SK-N-SH treated with all-trans-retinoic acid at 6 μM for 48 hours (cell line): ENCODE data around the gene SYTL3.

Experiments used
- ARNTL ChIP-seq: fragments of 450-650 bp; formaldehyde crosslinking; IDR thresholded peaks from 2 replicates; pipeline ENCODE4 v1.5.0; 2020; ENCODE audit warnings: low read depth, mild to moderate bottlenecking, moderate library complexity, borderline replicate concordance
- BACH2 ChIP-seq: fragments of 250-450 bp; sonication (Bioruptor Pico); IDR thresholded peaks from 2 replicates; pipeline ENCODE4 v1.9.0; 2021; ENCODE audit warnings: mild to moderate bottlenecking, borderline replicate concordance
- PPARA ChIP-seq: fragments of 250-450 bp; sonication (Bioruptor Pico); IDR thresholded peaks from 2 replicates; pipeline ENCODE4 v1.5.0; 2020; ENCODE audit warnings: mild to moderate bottlenecking, borderline replicate concordance
- RARB ChIP-seq: fragments of 250-450 bp; sonication (Bioruptor Pico); IDR thresholded peaks from 2 replicates; pipeline ENCODE4 v1.8.0; 2021; ENCODE audit warnings: mild to moderate bottlenecking, moderate library complexity
- TCF4 ChIP-seq: fragments of 250-450 bp; sonication (Bioruptor Pico); IDR thresholded peaks from 2 replicates; pipeline ENCODE4 v1.8.0; 2021; ENCODE audit warnings: mild to moderate bottlenecking, moderate library complexity, borderline replicate concordance
- TOX ChIP-seq: fragments of 250-450 bp; sonication (Bioruptor Pico); IDR thresholded peaks from 2 replicates; pipeline ENCODE4 v1.8.0; 2021; ENCODE audit warnings: mild to moderate bottlenecking, moderate library complexity, borderline replicate concordance
- ZNF565 ChIP-seq: fragments of 450-650 bp; formaldehyde crosslinking; conservative IDR thresholded peaks from 2 replicates; pipeline ENCODE4 v1.5.0; 2020; ENCODE audit warnings: low read depth, mild to moderate bottlenecking, moderate library complexity
- ZNF8 ChIP-seq: fragments of 450-650 bp; formaldehyde crosslinking; IDR thresholded peaks from 2 replicates; pipeline ENCODE4 v1.5.0; 2020; ENCODE audit warnings: mild to moderate bottlenecking, moderate library complexity
- TF ChIP-seq, protein P1 (sequence below): fragments of 250-450 bp; sonication (Bioruptor Pico); IDR thresholded peaks from 2 replicates; pipeline ENCODE4 v1.5.1; 2021; ENCODE audit warnings: mild to moderate bottlenecking, moderate library complexity
- TF ChIP-seq, protein P2 (sequence below): fragments of 250-450 bp; sonication (Bioruptor Pico); IDR thresholded peaks from 2 replicates; pipeline ENCODE4 v1.8.0; 2020; ENCODE audit warnings: mild to moderate bottlenecking, moderate library complexity, borderline replicate concordance
- TF ChIP-seq, protein P3 (sequence below): fragments of 250-450 bp; sonication (Bioruptor Pico); IDR thresholded peaks from 2 replicates; pipeline ENCODE4 v1.5.1; 2020; ENCODE audit warnings: low read depth, mild to moderate bottlenecking, moderate library complexity

DNA sequence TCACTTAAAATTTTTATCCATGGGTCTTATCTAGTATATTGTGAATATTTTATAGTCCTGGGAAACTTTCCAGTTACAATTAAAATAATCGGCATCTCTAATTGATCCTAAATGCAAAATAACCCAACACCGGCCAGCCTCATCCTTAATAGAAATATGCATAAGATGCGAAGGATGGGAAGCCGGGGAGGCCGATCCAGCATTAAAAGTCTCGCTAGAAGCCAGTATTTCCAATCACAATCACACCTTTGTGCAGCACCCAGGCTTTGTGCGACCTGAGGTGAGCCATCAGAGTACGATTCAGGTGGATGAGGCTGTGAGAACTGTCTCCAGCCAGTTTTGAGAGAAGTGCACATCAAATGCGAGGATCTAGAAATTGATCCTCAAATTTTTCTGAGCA lies 104.0 kb downstream of the SYTL3 start:
- no peak for TF ChIP-seq BACH2 (CRISPR knock-in tag)
- TF ChIP-seq, protein P1, sequence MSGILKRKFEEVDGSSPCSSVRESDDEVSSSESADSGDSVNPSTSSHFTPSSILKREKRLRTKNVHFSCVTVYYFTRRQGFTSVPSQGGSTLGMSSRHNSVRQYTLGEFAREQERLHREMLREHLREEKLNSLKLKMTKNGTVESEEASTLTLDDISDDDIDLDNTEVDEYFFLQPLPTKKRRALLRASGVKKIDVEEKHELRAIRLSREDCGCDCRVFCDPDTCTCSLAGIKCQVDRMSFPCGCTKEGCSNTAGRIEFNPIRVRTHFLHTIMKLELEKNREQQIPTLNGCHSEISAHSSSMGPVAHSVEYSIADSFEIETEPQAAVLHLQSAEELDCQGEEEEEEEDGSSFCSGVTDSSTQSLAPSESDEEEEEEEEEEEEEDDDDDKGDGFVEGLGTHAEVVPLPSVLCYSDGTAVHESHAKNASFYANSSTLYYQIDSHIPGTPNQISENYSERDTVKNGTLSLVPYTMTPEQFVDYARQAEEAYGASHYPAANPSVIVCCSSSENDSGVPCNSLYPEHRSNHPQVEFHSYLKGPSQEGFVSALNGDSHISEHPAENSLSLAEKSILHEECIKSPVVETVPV (CRISPR knock-in tag) = no peak
- TF ChIP-seq ZNF565 = no peak
- TF ChIP-seq, protein P2, sequence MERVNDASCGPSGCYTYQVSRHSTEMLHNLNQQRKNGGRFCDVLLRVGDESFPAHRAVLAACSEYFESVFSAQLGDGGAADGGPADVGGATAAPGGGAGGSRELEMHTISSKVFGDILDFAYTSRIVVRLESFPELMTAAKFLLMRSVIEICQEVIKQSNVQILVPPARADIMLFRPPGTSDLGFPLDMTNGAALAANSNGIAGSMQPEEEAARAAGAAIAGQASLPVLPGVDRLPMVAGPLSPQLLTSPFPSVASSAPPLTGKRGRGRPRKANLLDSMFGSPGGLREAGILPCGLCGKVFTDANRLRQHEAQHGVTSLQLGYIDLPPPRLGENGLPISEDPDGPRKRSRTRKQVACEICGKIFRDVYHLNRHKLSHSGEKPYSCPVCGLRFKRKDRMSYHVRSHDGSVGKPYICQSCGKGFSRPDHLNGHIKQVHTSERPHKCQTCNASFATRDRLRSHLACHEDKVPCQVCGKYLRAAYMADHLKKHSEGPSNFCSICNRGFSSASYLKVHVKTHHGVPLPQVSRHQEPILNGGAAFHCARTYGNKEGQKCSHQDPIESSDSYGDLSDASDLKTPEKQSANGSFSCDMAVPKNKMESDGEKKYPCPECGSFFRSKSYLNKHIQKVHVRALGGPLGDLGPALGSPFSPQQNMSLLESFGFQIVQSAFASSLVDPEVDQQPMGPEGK = no peak
- no peak for TF ChIP-seq ZNF8
- TF ChIP-seq TOX (CRISPR knock-in tag) = no peak
- TF ChIP-seq PPARA (CRISPR knock-in tag) = no peak
- TF ChIP-seq ARNTL = no peak
- TF ChIP-seq, protein P3, sequence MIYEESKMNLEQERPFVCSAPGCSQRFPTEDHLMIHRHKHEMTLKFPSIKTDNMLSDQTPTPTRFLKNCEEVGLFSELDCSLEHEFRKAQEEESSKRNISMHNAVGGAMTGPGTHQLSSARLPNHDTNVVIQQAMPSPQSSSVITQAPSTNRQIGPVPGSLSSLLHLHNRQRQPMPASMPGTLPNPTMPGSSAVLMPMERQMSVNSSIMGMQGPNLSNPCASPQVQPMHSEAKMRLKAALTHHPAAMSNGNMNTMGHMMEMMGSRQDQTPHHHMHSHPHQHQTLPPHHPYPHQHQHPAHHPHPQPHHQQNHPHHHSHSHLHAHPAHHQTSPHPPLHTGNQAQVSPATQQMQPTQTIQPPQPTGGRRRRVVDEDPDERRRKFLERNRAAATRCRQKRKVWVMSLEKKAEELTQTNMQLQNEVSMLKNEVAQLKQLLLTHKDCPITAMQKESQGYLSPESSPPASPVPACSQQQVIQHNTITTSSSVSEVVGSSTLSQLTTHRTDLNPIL = no peak
- no peak for TF ChIP-seq RARB (CRISPR knock-in tag)
- TF ChIP-seq TCF4 (CRISPR knock-in tag) = no peak
